ENCODE measurements around the gene IL1F10. TPM values are rescaled to one million over a fixed set of nuclear protein-coding genes. Genes with fewer than 3 reads are reported as not detected.

Gene IL1F10
- total RNA-seq, result not detected in 2 replicates

DNA sequence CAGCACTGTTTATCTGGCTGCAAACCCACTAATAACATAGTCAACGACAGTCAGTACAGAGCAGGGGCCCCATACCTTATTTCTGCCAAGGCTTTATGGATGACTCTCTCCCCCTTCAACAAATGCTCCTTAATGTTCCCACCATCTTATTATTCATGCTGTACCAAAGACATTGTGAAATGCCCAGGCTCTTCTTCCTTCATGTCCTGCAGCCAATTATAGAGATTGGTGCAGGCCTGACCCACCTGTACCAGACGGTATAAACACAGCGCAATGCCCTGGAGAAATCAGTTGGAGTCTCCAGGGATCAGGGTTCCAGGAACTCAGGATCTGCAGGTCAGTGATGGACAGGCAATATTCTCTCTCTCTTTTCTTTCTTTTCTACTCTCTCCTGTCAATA, at the start of gene IL1F10:
Gene IL1F10 (plus strand): TSS at position 290 of the 400 bp plus-strand sequence. CDS start 4,769 bp downstream, outside the sequence.
- Mint-ChIP-seq H3K36me3 (ENCODE audit: low read depth) (no peaks in the 10 kb centered on the region), H3K9me3 (peaks cover 6% of the 10 kb centered on the region)

DNA sequence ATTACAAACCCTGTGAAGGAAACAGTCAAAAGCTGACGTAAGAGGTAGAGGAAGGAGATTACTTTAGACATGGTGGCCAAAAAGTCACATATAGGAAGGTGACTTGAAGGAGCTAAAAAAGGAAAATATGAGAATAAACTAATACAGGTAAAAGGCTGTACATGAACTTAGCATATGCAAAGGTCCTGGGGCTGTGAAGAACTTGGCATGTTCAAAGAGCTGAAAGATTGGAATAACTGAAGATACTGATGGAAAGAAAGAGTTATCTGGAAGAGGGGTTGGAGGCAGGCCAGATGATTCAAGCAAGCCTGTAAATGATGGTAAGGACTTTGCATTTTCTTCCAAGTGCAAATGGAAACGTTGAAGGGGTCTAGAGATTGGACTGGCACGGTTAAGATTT, 49.3 kb upstream of the IL1F10 start:
- no peak overlapping the region for H3K4me3 Mint-ChIP-seq
- H3K4me1 Mint-ChIP-seq, result peaks cover 5% of the 10 kb centered on the region
- H3K36me3 Mint-ChIP-seq (ENCODE audit: low read depth), result no peaks in the 10 kb centered on the region
- H3K27me3 Mint-ChIP-seq, result peaks cover 32% of the 10 kb centered on the region
- intact Hi-C loops (cut with micrococcal nuclease), result no loop called here
- no peak overlapping the region for H3K27ac Mint-ChIP-seq
- H3K9me3 Mint-ChIP-seq, result peaks cover 23% of the 10 kb centered on the region
- no peak for DNase-seq

More for the DNA sequence above, at the start of gene IL1F10:
- no peak within 1 kb of the TSS for H3K4me3 Mint-ChIP-seq
- no peak for DNase-seq
- H3K27ac Mint-ChIP-seq, result no peak within 1 kb of the TSS
- intact Hi-C loops (cut with micrococcal nuclease), result no loop called here
- peaks cover 18% of the 10 kb centered on the region for H3K27me3 Mint-ChIP-seq
- H3K4me1 Mint-ChIP-seq, result no peaks in the 10 kb centered on the region

DNA sequence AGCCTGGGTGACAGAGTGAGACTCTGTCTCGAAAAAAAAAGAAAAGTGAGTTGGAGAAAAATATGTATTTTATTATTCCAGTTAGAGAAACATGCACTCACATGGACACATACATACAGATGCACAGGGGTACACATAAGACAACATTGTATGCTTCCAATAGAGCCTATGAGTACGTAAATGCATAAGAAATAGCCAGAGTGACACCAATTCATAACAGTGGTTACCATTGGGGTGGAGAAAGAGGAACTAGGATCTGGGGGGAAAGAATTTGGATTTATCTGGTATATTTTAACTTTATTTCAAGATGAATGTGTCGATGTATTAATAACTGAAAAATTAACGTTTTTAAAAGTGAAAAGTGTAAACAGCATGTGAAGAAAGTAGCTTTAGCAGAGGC, 46.5 kb upstream of the IL1F10 start:
- no peak overlapping the region for H3K4me3 Mint-ChIP-seq
- peaks cover 50% of the 10 kb centered on the region for H3K27me3 Mint-ChIP-seq
- H3K27ac Mint-ChIP-seq, result no peak overlapping the region

DNA sequence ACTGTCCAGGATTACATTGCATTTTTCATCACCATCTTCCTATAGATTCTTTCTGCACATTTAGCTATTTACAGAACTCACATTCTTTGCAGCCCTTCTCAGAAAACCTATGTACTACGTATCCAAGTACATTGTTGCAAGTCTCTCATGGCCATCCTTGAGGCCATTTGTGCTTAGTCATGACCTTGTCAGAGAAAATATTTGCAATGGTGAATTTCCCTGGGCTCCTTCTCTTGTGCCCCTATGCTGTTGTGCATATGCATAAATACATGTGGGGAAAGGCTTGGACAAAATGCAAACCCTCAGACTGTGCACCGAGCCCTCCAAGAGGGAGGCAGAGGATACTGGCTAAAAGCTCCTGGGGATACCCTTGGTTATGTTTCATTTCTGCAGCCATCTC, 43.0 kb upstream of the IL1F10 start:
- Mint-ChIP-seq H3K27ac (no peak overlapping the region), H3K4me1 (no peaks in the 10 kb centered on the region), H3K4me3 (no peak overlapping the region), H3K9me3 (peaks cover 6% of the 10 kb centered on the region), H3K27me3 (peaks cover 54% of the 10 kb centered on the region), H3K36me3 (ENCODE audit: low read depth) (no peaks in the 10 kb centered on the region)
- no peak for DNase-seq
- intact Hi-C loops (cut with micrococcal nuclease), result no loop called here

More for the DNA sequence above, 46.5 kb upstream of the IL1F10 start:
- Mint-ChIP-seq H3K4me1 (no peaks in the 10 kb centered on the region), H3K36me3 (ENCODE audit: low read depth) (no peaks in the 10 kb centered on the region), H3K9me3 (peaks cover 27% of the 10 kb centered on the region)
- DNase-seq, result no peak
- intact Hi-C loops (cut with micrococcal nuclease), result no loop called here

DNA sequence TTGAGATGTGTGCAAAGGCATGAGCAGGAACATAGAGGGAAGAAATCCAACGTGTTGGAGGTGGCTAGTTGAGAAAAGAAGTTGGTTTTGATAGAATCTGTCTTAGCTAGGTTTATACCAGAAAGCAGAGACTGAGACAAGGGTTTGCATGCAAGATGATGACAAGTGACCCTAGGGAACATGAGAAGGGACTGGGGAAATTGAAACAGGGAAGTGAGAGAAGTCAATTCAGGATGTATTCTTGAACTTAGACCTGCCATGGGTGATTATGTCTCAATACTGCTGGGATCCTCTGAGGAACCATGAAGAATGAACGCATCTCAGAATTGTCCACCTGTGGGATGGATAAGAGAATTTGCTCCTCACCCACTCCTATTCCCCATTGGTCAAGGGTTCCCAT, 42.0 kb upstream of the IL1F10 start:
- intact Hi-C loops (cut with micrococcal nuclease), result no loop called here
- Mint-ChIP-seq H3K36me3 (ENCODE audit: low read depth) (no peaks in the 10 kb centered on the region), H3K4me3 (no peak overlapping the region), H3K9me3 (peaks cover 6% of the 10 kb centered on the region), H3K27ac (no peak overlapping the region), H3K27me3 (peaks cover 59% of the 10 kb centered on the region), H3K4me1 (no peaks in the 10 kb centered on the region)
- DNase-seq, result no peak

- H3K27ac Mint-ChIP-seq, result no peak overlapping the region
- no peaks in the 10 kb centered on the region for H3K36me3 Mint-ChIP-seq (ENCODE audit: low read depth)
- H3K9me3 Mint-ChIP-seq, result peaks cover 6% of the 10 kb centered on the region
- intact Hi-C loops (cut with micrococcal nuclease), result no loop called here
- no peaks in the 10 kb centered on the region for H3K4me1 Mint-ChIP-seq
- H3K4me3 Mint-ChIP-seq, result no peak overlapping the region
- H3K27me3 Mint-ChIP-seq, result peaks cover 54% of the 10 kb centered on the region
- no peak for DNase-seq
These were observed 40.1 kb upstream of the IL1F10 start for GRCh38 chr2:113027691-113028090.

DNA sequence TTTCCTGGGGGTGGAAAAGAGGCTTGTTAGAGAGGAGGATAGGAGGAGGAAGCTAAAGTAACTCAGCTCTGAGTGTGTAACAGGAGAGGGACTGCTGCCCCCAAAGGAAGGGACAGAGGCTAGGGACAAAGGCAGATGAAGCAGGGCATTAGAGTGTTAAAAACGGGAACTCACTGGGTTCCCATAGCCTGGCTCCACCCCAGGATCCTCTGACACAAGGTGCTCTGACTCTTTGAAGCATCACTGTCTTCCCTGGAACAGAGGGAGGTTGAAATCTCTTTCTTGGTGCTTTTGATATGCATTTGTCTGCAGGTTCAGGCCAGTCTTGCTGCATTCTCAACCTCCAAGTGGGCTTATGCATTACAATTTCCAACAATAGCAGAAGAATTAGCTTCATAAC, 39.7 kb upstream of the IL1F10 start:
- intact Hi-C loops (cut with micrococcal nuclease), result no loop called here
- peaks cover 6% of the 10 kb centered on the region for H3K9me3 Mint-ChIP-seq
- no peak overlapping the region for H3K4me3 Mint-ChIP-seq
- peaks cover 53% of the 10 kb centered on the region for H3K27me3 Mint-ChIP-seq
- no peak overlapping the region for H3K27ac Mint-ChIP-seq
- no peaks in the 10 kb centered on the region for H3K36me3 Mint-ChIP-seq (ENCODE audit: low read depth)
- no peak for DNase-seq
- no peaks in the 10 kb centered on the region for H3K4me1 Mint-ChIP-seq

GRCh38 chr2:113032737-113033136, 35.0 kb upstream of the IL1F10 start:
- DNase-seq, result no peak
- H3K27me3 Mint-ChIP-seq, result peaks cover 28% of the 10 kb centered on the region
- no peak overlapping the region for H3K4me3 Mint-ChIP-seq
- H3K4me1 Mint-ChIP-seq, result no peaks in the 10 kb centered on the region
- H3K9me3 Mint-ChIP-seq, result no peaks in the 10 kb centered on the region
- no peaks in the 10 kb centered on the region for H3K36me3 Mint-ChIP-seq (ENCODE audit: low read depth)
- intact Hi-C loops (cut with micrococcal nuclease), result no loop called here
- no peak overlapping the region for H3K27ac Mint-ChIP-seq

DNA sequence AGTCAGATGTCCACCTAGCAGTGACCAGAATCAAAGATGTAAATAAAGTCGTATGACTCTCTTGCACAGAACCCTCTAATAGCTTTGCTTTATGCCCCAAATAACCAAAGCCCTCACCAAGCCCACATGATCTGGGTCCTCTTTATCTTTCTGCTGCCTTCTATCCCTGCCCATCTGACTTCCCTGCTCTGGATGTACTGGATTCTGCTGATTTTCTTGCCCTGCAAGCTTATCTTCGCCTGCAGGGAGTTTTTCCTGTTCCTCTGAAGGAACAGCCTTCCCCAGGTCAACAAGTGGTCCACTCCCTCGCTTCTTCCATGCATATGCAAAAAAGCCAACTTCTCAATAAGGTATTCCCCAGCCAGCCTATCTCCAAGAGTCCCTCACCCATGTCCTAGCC, 33.8 kb upstream of the IL1F10 start:
- Mint-ChIP-seq H3K36me3 (ENCODE audit: low read depth) (no peaks in the 10 kb centered on the region), H3K9me3 (no peaks in the 10 kb centered on the region), H3K4me1 (no peaks in the 10 kb centered on the region), H3K27ac (no peak overlapping the region), H3K27me3 (peaks cover 21% of the 10 kb centered on the region), H3K4me3 (no peak overlapping the region)
- intact Hi-C loops (cut with micrococcal nuclease), result no loop called here
- DNase-seq, result no peak

DNA sequence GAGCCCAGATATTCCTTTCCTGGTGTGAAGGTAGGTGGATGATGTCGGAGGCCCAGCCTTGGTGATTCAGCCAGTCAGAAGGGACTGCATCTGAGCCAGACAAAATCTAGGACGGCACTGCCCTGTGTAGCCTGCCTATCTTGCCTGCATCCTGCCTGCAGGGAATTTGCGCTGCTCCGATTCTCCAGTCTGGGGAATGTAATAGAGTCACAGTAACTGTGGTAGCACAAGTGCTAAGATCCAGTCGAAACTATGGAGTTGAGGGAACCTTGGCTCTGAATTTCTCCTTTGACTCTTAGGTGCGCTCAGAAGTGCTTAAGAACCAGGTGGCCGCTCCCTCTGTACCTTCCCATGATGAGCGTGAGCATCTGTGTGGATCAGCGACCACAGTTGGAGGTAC, 31.0 kb upstream of the IL1F10 start:
- Mint-ChIP-seq H3K27ac (no peak overlapping the region), H3K4me3 (no peak overlapping the region), H3K27me3 (peaks cover 20% of the 10 kb centered on the region), H3K36me3 (ENCODE audit: low read depth) (no peaks in the 10 kb centered on the region), H3K9me3 (no peaks in the 10 kb centered on the region), H3K4me1 (no peaks in the 10 kb centered on the region)
- intact Hi-C loops (cut with micrococcal nuclease), result no loop called here
- DNase-seq, result no peak

GRCh38 chr2:113038291-113038690, 29.5 kb upstream of the IL1F10 start:
- intact Hi-C loops (cut with micrococcal nuclease), result no loop called here
- H3K27me3 Mint-ChIP-seq, result peaks cover 27% of the 10 kb centered on the region

DNA sequence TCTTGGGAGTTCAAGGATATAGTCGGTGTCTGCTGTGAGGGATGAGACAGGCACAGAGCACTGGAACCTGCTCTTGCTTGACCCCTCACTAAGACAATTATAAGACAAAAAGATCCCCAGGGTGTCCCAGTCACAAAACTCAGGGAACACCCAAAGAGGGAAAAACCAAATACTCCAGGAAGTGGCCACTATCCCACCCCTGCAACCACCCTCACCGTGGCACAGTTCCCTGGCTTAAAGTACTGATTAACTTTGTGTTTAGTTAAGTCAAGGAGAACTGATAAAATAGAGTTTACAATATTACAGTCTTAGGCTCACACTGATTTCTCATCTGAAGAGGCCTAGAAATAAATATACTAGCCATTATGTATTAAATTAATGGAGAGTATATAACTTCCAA, 28.6 kb upstream of the IL1F10 start:
- intact Hi-C loops (cut with micrococcal nuclease), result no loop called here
- Mint-ChIP-seq H3K4me1 (no peaks in the 10 kb centered on the region), H3K36me3 (ENCODE audit: low read depth) (no peaks in the 10 kb centered on the region), H3K4me3 (no peak overlapping the region), H3K27me3 (peaks cover 29% of the 10 kb centered on the region), H3K9me3 (no peaks in the 10 kb centered on the region), H3K27ac (no peak overlapping the region)
- no peak for DNase-seq

More at GRCh38 chr2:113038291-113038690, 29.5 kb upstream of the IL1F10 start:
- no peak overlapping the region for H3K27ac Mint-ChIP-seq
- no peak overlapping the region for H3K4me3 Mint-ChIP-seq
- DNase-seq, result no peak
- H3K9me3 Mint-ChIP-seq, result no peaks in the 10 kb centered on the region
- no peaks in the 10 kb centered on the region for H3K36me3 Mint-ChIP-seq (ENCODE audit: low read depth)
- no peaks in the 10 kb centered on the region for H3K4me1 Mint-ChIP-seq

DNA sequence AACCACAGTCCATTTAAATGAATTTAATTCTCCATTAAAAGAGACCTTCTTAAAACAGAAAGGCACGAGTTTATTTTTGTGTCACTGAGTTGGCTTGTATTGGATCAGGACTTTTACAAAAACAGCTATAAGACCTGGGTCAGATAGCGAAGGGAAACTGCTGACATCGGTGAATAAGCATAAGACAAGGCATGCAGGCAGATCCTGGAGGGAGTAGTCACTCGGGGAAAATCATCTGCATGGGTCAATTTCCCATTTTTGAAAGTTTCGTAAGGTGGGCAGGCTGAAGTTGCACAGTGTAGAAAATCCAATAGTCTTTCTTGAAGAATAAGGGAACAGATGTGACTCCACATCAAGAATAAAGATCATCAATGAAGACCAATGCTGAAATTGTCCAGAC, 28.1 kb upstream of the IL1F10 start:
- H3K27me3 Mint-ChIP-seq, result peaks cover 28% of the 10 kb centered on the region
- H3K9me3 Mint-ChIP-seq, result no peaks in the 10 kb centered on the region
- H3K36me3 Mint-ChIP-seq (ENCODE audit: low read depth), result no peaks in the 10 kb centered on the region
- no peak overlapping the region for H3K27ac Mint-ChIP-seq
- DNase-seq, result no peak
- H3K4me3 Mint-ChIP-seq, result no peak overlapping the region
- intact Hi-C loops (cut with micrococcal nuclease), result no loop called here
- H3K4me1 Mint-ChIP-seq, result no peaks in the 10 kb centered on the region

GRCh38 chr2:113041871-113042270, 25.9 kb upstream of the IL1F10 start:
- Mint-ChIP-seq H3K4me1 (no peaks in the 10 kb centered on the region), H3K27ac (no peak overlapping the region), H3K36me3 (ENCODE audit: low read depth) (no peaks in the 10 kb centered on the region), H3K9me3 (no peaks in the 10 kb centered on the region), H3K4me3 (no peak overlapping the region), H3K27me3 (peaks cover 32% of the 10 kb centered on the region)
- no peak for DNase-seq
- intact Hi-C loops (cut with micrococcal nuclease), result no loop called here

GRCh38 chr2:113046465-113046864, 21.3 kb upstream of the IL1F10 start:
- no peaks in the 10 kb centered on the region for H3K36me3 Mint-ChIP-seq (ENCODE audit: low read depth)
- no peaks in the 10 kb centered on the region for H3K9me3 Mint-ChIP-seq
- intact Hi-C loops (cut with micrococcal nuclease), result no loop called here
- peaks cover 22% of the 10 kb centered on the region for H3K27me3 Mint-ChIP-seq
- DNase-seq, result no peak
- no peak overlapping the region for H3K4me3 Mint-ChIP-seq
- no peaks in the 10 kb centered on the region for H3K4me1 Mint-ChIP-seq
- H3K27ac Mint-ChIP-seq, result no peak overlapping the region
